ENCODE results near the gene HNF4A. TPM values are rescaled to one million over a fixed set of nuclear protein-coding genes. Genes with fewer than 3 reads are reported as not detected.

Gene HNF4A
- total and polyA plus RNA-seq, 2 of the 13 experiments (the other 11 are each of a cell fraction or from before 2014, with no cell fraction given) = 80.9 to 169 TPM

DNA sequence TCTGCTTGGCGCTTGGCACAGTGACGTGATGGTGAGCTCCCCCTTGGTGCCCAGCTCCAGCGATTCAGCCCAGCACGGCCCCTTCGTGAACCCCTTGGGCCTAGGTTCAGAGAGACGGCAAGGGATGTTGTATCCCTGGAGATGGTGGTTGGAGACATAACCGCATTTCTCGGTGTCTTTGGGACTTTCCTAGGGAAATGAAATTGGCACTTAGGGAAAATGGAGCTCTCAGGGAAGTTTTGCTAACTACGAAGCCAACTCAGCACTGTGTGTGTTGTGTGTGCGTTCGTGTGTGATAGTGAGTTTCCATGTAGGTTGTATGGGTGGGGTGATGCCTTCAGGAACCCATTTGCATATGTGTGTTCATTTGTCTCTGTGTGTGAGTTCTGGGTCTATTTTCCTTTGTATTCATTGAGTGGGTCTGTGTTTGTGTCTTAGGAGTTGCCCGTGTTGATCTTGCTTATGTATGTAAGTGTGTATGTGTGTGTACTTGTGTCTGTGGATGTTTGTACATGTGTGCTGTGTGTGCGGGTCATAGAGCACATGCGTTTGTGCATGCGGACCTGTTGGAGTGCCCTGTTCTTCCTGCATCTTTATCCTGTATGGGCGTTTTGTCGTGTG lies 46.4 kb downstream of the HNF4A start (continued):
- TF ChIP-seq ZNF879 (CRISPR knock-in tag; IDR thresholded peaks at IDR 0.05) (peak; percentile 75), MLLT10 (CRISPR knock-in tag; IDR thresholded peaks at IDR 0.05) (peak; percentile 94), HDAC2 (CRISPR knock-in tag; IDR thresholded peaks at IDR 0.05) (no peak; the same call in 1 of the 2 replicates), FOXM1 (CRISPR knock-in tag; IDR thresholded peaks at IDR 0.05) (no peak), PRPF4 (IDR thresholded peaks at IDR 0.05; ENCODE audit: low read depth, low read length, poor library complexity, severe bottlenecking) (no peak), KLF13 (CRISPR knock-in tag; IDR thresholded peaks at IDR 0.05) (no peak), ZNF44 (CRISPR knock-in tag; IDR thresholded peaks at IDR 0.05) (no peak), ZNF543 (CRISPR knock-in tag; IDR thresholded peaks at IDR 0.05) (no peak), RFXAP (CRISPR knock-in tag; IDR thresholded peaks at IDR 0.05; ENCODE audit: borderline replicate concordance) (0 out of 2 replicates have a peak, but pooled peaks have one; percentile 42), SALL1 (CRISPR knock-in tag; IDR thresholded peaks at IDR 0.05) (no peak), PHB2 (IDR thresholded peaks at IDR 0.05; ENCODE audit: partially characterized antibody) (no peak), KDM5B (CRISPR knock-in tag; IDR thresholded peaks at IDR 0.05; ENCODE audit: borderline replicate concordance) (no peak), SMYD3 (CRISPR knock-in tag; IDR thresholded peaks at IDR 0.05) (0 out of 2 replicates have a peak, but pooled peaks have one; percentile 14)
- TF ChIP-seq, protein P1, sequence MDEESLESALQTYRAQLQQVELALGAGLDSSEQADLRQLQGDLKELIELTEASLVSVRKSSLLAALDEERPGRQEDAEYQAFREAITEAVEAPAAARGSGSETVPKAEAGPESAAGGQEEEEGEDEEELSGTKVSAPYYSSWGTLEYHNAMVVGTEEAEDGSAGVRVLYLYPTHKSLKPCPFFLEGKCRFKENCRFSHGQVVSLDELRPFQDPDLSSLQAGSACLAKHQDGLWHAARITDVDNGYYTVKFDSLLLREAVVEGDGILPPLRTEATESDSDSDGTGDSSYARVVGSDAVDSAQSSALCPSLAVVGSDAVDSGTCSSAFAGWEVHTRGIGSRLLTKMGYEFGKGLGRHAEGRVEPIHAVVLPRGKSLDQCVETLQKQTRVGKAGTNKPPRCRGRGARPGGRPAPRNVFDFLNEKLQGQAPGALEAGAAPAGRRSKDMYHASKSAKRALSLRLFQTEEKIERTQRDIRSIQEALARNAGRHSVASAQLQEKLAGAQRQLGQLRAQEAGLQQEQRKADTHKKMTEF (CRISPR knock-in tag; IDR thresholded peaks at IDR 0.05) = no peak
- TF ChIP-seq, protein P2, sequence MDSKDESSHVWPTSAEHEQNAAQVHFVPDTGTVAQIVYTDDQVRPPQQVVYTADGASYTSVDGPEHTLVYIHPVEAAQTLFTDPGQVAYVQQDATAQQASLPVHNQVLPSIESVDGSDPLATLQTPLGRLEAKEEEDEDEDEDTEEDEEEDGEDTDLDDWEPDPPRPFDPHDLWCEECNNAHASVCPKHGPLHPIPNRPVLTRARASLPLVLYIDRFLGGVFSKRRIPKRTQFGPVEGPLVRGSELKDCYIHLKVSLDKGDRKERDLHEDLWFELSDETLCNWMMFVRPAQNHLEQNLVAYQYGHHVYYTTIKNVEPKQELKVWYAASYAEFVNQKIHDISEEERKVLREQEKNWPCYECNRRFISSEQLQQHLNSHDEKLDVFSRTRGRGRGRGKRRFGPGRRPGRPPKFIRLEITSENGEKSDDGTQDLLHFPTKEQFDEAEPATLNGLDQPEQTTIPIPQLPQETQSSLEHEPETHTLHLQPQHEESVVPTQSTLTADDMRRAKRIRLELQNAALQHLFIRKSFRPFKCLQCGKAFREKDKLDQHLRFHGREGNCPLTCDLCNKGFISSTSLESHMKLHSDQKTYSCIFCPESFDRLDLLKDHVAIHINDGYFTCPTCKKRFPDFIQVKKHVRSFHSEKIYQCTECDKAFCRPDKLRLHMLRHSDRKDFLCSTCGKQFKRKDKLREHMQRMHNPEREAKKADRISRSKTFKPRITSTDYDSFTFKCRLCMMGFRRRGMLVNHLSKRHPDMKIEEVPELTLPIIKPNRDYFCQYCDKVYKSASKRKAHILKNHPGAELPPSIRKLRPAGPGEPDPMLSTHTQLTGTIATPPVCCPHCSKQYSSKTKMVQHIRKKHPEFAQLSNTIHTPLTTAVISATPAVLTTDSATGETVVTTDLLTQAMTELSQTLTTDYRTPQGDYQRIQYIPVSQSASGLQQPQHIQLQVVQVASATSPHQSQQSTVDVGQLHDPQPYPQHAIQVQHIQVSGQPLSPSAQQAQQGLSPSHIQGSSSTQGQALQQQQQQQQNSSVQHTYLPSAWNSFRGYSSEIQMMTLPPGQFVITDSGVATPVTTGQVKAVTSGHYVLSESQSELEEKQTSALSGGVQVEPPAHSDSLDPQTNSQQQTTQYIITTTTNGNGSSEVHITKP (CRISPR knock-in tag; IDR thresholded peaks at IDR 0.05; ENCODE audit: low read depth) = no peak
- TF ChIP-seq, protein P3, sequence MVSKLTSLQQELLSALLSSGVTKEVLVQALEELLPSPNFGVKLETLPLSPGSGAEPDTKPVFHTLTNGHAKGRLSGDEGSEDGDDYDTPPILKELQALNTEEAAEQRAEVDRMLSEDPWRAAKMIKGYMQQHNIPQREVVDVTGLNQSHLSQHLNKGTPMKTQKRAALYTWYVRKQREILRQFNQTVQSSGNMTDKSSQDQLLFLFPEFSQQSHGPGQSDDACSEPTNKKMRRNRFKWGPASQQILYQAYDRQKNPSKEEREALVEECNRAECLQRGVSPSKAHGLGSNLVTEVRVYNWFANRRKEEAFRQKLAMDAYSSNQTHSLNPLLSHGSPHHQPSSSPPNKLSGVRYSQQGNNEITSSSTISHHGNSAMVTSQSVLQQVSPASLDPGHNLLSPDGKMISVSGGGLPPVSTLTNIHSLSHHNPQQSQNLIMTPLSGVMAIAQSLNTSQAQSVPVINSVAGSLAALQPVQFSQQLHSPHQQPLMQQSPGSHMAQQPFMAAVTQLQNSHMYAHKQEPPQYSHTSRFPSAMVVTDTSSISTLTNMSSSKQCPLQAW (CRISPR knock-in tag; IDR thresholded peaks at IDR 0.05) = peak; percentile 47
- TF ChIP-seq, protein P4, sequence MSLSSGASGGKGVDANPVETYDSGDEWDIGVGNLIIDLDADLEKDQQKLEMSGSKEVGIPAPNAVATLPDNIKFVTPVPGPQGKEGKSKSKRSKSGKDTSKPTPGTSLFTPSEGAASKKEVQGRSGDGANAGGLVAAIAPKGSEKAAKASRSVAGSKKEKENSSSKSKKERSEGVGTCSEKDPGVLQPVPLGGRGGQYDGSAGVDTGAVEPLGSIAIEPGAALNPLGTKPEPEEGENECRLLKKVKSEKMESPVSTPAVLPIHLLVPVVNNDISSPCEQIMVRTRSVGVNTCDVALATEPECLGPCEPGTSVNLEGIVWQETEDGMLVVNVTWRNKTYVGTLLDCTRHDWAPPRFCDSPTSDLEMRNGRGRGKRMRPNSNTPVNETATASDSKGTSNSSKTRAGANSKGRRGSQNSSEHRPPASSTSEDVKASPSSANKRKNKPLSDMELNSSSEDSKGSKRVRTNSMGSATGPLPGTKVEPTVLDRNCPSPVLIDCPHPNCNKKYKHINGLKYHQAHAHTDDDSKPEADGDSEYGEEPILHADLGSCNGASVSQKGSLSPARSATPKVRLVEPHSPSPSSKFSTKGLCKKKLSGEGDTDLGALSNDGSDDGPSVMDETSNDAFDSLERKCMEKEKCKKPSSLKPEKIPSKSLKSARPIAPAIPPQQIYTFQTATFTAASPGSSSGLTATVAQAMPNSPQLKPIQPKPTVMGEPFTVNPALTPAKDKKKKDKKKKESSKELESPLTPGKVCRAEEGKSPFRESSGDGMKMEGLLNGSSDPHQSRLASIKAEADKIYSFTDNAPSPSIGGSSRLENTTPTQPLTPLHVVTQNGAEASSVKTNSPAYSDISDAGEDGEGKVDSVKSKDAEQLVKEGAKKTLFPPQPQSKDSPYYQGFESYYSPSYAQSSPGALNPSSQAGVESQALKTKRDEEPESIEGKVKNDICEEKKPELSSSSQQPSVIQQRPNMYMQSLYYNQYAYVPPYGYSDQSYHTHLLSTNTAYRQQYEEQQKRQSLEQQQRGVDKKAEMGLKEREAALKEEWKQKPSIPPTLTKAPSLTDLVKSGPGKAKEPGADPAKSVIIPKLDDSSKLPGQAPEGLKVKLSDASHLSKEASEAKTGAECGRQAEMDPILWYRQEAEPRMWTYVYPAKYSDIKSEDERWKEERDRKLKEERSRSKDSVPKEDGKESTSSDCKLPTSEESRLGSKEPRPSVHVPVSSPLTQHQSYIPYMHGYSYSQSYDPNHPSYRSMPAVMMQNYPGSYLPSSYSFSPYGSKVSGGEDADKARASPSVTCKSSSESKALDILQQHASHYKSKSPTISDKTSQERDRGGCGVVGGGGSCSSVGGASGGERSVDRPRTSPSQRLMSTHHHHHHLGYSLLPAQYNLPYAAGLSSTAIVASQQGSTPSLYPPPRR (CRISPR knock-in tag; IDR thresholded peaks at IDR 0.05; ENCODE audit: borderline replicate concordance) = no peak
